ENCODE results near the gene NADK2. TPM values are rescaled to one million over a fixed set of nuclear protein-coding genes. Genes with fewer than 3 reads are reported as not detected.

NADK2 gene
- total and polyA plus RNA-seq, 12 donors = 13.5 to 68.3 (median 46.6) TPM

GRCh38 chr5:36217567-36217966 lies 24.2 kb downstream of the NADK2 start:
- Histone ChIP-seq H3K27ac (no peak overlapping the region), H3K9me3 (replicated peaks in 1 of 3) (no peaks in the 10 kb centered on the region), H3K4me1 (replicated peaks in 1 of 2) (peaks cover 0 to 5% of the 10 kb centered on the region in 2 donors), H3K27me3 (no peaks in the 10 kb centered on the region), H3K36me3 (replicated peaks in 1 of 2) (peaks cover 0 to 46% of the 10 kb centered on the region in 2 donors), H3K4me3 (no peak overlapping the region)
- intact Hi-C loops (cut with DNase I) = no loop called here
- no peak for DNase-seq
- TF ChIP-seq POLR2A (IDR thresholded peaks at IDR 0.05) = no peak
- TF ChIP-seq, protein P1, sequence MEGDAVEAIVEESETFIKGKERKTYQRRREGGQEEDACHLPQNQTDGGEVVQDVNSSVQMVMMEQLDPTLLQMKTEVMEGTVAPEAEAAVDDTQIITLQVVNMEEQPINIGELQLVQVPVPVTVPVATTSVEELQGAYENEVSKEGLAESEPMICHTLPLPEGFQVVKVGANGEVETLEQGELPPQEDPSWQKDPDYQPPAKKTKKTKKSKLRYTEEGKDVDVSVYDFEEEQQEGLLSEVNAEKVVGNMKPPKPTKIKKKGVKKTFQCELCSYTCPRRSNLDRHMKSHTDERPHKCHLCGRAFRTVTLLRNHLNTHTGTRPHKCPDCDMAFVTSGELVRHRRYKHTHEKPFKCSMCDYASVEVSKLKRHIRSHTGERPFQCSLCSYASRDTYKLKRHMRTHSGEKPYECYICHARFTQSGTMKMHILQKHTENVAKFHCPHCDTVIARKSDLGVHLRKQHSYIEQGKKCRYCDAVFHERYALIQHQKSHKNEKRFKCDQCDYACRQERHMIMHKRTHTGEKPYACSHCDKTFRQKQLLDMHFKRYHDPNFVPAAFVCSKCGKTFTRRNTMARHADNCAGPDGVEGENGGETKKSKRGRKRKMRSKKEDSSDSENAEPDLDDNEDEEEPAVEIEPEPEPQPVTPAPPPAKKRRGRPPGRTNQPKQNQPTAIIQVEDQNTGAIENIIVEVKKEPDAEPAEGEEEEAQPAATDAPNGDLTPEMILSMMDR (IDR thresholded peaks at IDR 0.05) = no peak
- 83 to 100% (median 98%) methylated on average over 1 of the region's 1 CpG for WGBS, 4 donors

DNA sequence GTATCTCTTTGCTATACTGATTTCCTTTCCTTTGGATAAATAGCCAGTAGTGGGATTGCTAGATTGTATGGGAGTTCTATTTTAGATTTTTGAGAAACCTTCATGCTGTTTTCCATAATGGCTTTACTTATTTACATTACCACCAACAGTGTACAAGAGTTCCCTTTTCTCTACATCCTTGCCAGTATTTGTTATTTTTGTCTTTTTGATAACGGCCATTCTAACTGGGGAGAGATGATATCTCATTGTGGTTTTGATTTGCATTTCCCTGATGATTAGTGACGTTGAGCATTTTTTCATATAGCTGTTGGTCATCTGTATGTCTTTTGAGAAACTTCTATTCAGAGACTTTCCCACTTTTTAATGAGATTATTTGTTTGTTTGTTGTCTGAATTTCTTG lies 25.8 kb downstream of the NADK2 start:
- TF ChIP-seq, protein P1 (IDR thresholded peaks at IDR 0.05) = no peak
- TF ChIP-seq POLR2A (IDR thresholded peaks at IDR 0.05) = no peak
- peaks cover 0 to 5% of the 10 kb centered on the region in 2 donors for H3K4me1 ChIP-seq (replicated peaks in 1 of 2)

GRCh38 chr5:36214436-36214835 lies 27.3 kb downstream of the NADK2 start:
- WGBS, 4 donors = 86 to 96% (median 92%) methylated on average over 3 of the region's 3 CpGs
- H3K4me3 ChIP-seq = no peak overlapping the region
- H3K9me3 ChIP-seq (replicated peaks in 1 of 3) = no peaks in the 10 kb centered on the region
- DNase-seq = no peak
- intact Hi-C loops (cut with DNase I) = no loop called here
- no peaks in the 10 kb centered on the region for H3K27me3 ChIP-seq
- no peak overlapping the region for H3K27ac ChIP-seq
- H3K36me3 ChIP-seq (replicated peaks in 1 of 2) = peaks cover 0 to 34% of the 10 kb centered on the region in 2 donors
- H3K4me1 ChIP-seq (replicated peaks in 1 of 2) = peaks cover 0 to 5% of the 10 kb centered on the region in 2 donors
- no peak for TF ChIP-seq POLR2A (IDR thresholded peaks at IDR 0.05)
- TF ChIP-seq, protein P1 (IDR thresholded peaks at IDR 0.05) = peak in 1 of 6 experiments; percentile 15

More for the DNA sequence above, 25.8 kb downstream of the NADK2 start:
- no peak for DNase-seq
- H3K4me3 ChIP-seq = no peak overlapping the region
- WGBS, 4 donors = 77 to 85% (median 82%) methylated on average over 2 of the region's 2 CpGs
- H3K27ac ChIP-seq = no peak overlapping the region
- H3K36me3 ChIP-seq (replicated peaks in 1 of 2) = peaks cover 0 to 47% of the 10 kb centered on the region in 2 donors
- H3K9me3 ChIP-seq (replicated peaks in 1 of 3) = no peaks in the 10 kb centered on the region
- intact Hi-C loops (cut with DNase I) = no loop called here
- no peaks in the 10 kb centered on the region for H3K27me3 ChIP-seq

GRCh38 chr5:36209664-36210063 lies 32.1 kb downstream of the NADK2 start:
- DNase-seq = no peak
- no peak overlapping the region for H3K27ac ChIP-seq
- intact Hi-C loops (cut with DNase I) = no loop called here
- H3K4me1 ChIP-seq (replicated peaks in 1 of 2) = peaks cover 0 to 7% of the 10 kb centered on the region in 2 donors
- TF ChIP-seq, protein P1 (IDR thresholded peaks at IDR 0.05) = no peak
- TF ChIP-seq POLR2A (IDR thresholded peaks at IDR 0.05) = no peak
- 91 to 98% (median 96%) methylated on average over 3 of the region's 3 CpGs for whole genome bisulfite sequencing, 4 donors
- H3K9me3 ChIP-seq (replicated peaks in 1 of 3) = no peaks in the 10 kb centered on the region
- no peaks in the 10 kb centered on the region for H3K27me3 ChIP-seq
- H3K4me3 ChIP-seq = no peak overlapping the region
- H3K36me3 ChIP-seq (replicated peaks in 1 of 2) = peaks cover 0 to 12% of the 10 kb centered on the region in 2 donors
